ELF-1 (cell line): Measurements from ENCODE around the gene TRAK1.

Experiments used
- DNase-seq: peaks from one replicate; pipeline ENCODE4 v3.0.0-alpha.2; 2016; ENCODE audit warnings: low read depth, low spot score

The TRAK1 gene

DNA sequence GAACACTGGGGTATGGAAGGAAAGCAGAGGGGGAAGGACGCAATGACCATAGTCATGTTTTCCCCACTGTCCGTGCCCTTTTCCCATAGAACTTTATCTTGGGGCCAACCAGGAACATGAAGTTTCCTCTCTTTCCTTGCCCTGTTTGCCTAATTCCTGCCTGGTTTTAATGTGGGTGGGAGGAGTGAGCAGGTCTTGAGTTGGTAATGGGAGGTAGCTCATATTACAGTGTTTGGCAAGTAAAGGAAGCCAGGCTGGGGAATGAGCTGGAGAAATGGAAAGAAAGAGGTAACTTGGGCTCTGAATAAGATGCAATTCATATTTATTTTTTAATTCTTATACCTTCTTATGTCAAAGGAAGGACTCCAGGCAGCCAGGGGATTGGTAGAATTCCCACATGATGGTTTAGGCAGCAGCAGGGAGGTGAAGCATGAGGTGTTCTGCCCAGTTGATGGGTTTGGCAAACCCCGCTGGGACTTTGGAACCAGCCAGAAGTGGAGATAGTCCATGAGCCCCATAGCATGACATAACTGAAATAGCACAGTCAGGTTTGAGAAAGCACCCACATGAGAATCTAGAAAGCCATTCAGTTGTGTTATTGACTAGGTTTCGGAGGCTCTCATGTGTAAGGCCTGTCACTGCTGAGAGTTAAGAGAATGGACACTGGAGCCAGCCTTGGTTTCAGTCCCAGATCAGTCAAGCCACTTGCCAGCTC lies 114.8 kb downstream of the TRAK1 start:
- no peak for DNase-seq

DNA sequence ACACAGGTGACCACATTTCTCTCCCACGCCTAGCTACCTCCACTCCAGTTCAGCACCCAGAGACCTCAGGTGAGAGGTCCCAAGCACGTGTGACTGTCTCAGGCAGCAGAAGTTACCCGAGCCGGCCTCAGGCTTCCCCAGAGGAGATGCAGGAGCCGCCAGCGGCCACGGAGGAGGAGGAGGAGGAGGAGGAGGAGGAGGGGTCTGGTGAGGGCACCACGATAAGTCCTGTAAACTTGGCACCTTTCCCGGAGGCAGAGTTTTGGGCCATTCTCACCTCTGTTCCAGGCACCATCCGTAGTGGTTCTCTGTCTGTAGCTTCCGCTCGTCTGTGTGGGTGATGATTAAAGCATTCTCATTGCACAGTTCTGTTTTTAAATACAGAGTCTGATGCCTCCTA lies 118.8 kb downstream of the TRAK1 start:
- DNase-seq, result no peak

DNA sequence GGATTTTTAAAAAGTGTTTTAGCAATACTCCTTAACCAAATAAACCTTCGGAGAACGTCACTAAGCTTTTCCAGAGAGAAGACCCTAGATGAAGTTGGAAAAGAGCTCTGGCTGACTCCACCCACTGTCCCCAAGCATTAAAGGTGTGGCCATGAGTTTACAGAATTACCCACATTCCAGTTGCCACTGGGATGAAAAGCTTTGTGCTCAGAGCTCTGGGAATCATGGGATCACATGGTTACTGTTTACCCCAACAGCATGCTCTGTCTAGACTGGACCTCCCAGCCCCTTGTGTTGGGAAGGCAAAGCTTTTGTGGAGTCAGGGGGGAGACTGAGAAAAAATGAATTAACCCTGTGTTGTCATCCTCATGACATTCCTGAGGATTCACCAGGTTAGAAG lies 119.6 kb downstream of the TRAK1 start:
- DNase-seq, result peak; percentile 72

DNA sequence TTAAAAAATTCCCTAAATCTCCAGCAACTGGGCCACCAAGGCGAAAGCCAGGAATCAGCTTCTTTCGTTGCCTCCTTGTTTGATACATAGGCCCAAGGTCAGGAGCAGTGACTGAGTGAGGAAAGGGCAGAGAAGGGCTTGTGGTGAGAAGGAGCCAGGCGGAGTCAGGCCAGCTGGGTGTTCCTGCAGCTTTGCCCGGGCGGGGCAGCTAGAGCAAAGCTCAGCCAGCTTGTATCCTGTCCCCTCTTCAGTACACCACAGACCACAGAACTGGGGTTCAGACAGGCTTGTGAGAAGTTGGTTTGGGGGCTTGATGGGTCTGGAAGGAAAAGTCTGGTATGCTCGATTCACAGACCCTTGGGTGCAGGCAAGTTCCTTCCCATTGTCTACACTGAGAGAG lies 122.3 kb downstream of the TRAK1 start:
- no peak for DNase-seq

DNA sequence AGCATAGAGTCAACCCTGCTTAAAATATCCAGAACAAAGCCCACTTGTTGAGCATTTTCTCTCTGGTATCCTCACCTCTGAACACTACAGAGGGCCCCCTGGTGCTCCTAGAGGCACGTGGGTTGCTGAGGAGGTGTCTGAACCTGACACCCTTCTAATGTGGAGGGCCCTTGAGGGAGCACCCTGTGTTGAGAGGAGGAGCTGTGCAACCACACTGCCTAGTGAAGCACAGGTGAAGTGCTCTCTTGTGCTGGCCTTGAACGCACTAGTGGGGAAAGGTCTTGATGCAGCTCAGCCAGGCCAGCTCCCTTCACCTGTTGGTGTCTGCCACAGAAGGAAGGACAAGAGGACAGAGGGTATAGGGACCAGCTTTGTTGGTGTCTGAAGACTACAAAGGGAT lies 122.9 kb downstream of the TRAK1 start:
- DNase-seq, result no peak

DNA sequence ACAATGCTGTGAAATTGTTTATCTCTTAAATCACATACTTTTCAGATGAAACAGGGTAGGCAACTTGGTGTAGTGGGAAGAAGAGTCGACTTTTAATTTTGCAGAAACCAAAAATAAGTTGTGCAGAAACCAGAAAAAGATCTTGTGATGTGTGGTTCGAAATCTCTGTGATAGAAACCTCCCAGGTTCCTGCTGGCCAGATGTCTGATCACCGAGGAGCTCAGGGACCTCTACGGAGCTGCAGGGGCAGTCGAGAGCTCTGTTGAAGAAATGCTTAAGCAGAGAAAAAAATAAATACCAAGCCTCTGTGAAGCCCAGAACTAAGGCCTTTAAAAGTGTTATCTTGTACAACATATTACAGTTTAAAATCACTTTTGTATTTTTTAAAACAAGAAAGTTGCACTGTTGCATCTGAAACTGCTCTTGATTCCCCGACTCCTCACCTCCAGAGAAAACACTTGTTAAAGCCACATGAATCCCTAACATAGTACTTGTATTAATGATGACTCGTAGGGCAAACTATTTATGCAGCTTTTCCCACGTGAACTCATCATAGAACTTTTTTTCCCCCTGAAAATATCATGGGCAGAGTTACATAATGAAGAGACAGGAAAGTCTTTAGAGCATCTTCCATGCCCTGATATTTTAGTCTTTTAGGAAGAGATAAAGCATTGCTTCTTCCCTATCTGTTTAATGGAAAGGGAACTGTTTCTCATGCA lies 123.6 kb downstream of the TRAK1 start:
- DNase-seq, result no peak

DNA sequence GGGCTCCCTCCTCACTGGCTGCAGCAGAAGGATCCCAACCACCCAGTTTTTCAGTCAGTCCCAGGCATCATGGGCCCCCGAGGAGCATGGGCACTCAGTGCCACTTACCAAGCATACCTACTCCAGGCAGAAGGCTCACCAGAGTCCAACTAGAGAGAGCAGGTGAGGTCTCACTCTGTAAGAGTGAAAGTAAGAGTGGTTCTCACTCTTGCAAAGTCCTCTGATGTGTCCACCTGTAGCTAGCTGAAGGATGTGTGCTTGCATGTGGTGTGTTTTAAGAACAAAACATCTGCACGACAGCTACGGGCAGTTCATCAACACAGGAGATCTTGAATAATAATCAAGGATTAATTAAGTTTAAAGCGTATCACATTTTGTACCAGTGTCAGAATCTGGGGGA lies 125.1 kb downstream of the TRAK1 start:
- no peak for DNase-seq

DNA sequence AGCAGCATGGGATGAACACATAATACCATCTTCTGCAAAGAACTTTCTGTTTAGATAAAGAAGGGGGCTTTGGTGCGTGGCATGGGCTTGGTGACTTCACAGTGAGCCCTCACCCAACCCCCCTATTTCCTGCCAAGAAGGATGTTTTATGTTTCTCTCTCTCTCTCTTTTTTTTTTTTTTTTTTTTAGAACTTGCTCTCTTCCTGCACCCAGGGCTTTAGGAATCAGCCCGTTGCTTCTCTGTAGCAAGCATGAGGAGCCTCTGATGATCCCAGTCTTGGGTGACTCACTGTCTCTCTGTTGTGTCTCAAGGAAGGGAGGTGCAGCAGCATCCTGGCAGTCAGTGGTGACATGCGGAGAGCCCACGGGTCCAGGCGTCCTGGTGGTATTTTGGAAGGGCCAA lies 125.8 kb downstream of the TRAK1 start:
- DNase-seq, result no peak

DNA sequence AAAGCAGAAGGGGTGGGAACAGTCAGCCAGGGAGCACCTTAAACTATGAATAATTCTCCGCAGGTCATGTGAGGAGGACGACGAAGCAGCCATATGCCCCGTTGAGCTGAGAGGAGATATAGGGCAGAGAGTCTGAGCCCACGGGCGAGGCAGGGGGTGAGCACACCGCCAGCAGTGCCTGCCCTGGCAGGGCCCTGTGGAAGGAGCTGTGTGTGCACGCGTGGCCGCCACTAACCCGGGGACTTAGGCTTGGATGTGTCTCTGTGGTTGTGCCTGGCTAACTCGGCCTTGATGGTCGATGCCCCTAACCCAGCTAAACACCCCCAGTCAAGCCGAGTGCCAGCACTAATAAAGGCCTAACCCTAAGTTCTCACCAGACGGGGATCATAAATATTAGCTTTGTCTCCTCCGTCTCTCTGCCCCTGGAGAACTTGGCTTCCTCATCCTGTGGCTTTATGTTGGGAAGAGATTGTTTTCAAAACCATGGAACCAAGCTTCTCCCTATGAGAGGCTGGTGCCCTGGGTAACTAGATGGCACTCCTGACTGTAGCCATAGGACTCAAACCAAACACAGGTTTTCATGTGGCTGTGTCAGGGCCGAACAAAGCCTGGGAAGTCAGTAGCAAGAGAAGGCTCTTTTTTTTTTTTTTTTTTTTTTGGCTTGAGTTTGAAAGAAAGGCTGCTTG lies 129.4 kb downstream of the TRAK1 start:
- DNase-seq, result no peak

DNA sequence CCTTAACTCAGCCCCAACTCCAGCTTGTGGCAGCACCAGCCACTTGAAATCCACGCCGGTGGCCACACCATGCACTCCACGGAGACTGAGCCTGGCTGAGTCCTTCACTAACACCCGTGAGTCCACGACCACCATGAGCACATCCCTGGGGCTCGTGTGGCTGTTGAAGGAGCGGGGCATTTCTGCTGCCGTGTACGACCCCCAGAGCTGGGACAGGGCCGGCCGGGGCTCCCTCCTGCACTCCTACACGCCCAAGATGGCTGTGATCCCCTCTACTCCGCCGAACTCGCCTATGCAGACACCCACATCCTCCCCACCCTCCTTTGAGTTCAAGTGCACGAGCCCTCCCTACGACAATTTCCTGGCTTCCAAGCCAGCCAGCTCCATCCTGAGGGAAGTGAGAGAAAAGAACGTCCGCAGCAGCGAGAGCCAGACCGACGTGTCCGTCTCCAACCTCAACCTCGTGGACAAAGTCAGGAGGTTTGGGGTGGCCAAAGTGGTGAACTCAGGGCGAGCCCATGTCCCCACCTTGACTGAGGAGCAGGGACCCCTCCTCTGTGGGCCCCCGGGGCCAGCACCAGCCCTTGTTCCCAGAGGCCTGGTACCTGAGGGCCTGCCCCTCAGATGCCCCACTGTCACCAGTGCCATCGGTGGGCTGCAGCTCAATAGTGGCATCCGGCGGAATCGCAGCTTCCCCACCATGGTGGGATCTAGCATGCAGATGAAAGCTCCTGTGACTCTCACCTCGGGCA lies 132.0 kb downstream of the TRAK1 start:
- DNase-seq, result no peak

DNA sequence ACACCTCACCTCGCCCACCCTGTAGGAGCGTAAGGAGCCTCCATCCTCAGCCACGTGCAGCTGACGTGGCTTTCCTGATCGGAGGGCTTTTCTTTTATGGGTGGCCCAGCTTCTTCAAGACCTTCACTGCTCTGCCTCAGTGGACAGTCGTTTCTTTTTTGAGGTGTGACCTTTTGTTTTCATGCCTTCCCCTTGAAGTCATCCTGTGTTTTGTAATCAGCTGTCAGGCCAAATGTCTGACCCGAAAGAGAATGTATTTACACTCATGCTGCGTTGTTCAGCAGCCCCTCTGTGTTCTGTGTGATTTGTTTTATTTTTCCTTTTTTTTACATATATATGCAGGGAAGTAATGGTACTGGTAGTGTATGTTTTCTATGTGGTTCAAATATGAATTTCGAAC lies 133.0 kb downstream of the TRAK1 start:
- DNase-seq, result no peak

DNA sequence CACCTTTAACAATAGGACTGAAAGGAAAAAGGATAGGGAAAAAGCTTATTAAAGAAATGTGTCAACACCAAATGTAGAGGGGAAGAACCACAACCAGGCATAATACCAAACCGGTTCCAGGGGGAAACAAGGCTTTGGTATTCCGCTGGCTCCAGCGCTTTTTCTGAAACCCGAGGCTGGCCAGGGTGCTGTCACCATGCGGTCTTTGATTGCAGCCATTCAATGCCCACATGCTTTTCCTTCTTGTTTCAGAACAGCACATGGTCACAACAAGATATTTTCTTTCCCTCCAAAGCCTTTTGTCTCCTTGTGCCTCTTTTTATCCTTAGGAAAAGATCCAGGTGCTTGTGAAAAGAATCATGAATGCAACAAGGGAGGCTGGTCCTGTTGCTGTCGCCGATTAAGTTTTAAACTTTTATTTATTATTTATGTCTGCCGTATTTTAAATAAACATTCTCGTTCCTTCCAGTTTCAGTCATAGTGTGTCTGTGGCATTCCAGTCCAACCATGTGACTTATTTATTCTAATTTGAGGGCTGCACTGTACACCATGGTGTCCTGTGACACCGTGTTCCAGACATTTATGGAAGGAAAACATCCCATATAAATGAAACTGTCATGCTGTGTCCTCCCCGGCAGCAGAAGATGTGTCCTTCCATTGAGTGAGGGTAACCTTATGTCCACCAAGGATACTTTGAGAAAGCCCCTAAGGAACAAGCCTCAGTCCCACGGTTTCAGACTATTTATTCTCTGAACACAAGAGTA lies 133.7 kb downstream of the TRAK1 start:
- DNase-seq, result no peak

DNA sequence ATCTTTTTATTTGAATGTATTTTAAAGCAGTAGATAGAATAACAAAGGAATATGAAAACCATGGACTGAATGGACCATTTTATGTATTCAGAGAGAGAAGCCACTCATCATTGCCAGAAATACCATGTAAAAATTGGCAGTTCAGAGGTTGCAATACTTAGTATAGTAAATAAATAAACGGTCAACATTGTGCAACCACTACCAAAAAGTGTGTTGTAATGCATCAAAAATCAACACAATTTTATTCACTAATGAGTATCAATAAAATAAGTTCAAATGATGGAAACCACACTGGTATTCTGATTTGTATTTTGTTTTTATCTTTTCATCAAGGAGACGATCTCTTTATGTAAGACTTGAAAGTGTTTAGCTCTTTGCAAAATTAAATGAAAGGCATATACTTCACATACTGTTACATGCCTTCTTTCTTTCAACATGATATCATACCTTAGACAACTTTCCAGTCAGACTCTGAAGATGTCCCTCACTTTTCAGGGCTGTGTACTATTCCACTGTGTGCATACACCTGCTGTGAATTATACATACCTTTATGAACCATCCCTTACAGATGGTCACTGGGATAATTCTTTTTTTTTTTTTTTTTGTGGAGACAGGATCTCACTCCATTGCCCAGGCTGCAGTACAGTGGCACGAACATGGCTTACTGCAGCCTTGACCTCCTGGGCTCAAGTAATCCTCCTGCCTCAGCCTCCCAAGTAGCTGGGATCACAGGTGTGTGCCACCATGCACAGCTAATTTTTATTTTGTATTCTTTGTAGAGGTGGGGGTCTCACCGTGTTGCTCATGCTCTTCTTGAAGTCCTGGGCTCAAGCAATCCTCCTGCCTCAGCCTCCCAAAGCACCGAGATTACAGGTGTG lies 134.6 kb downstream of the TRAK1 start:
- DNase-seq, result no peak

DNA sequence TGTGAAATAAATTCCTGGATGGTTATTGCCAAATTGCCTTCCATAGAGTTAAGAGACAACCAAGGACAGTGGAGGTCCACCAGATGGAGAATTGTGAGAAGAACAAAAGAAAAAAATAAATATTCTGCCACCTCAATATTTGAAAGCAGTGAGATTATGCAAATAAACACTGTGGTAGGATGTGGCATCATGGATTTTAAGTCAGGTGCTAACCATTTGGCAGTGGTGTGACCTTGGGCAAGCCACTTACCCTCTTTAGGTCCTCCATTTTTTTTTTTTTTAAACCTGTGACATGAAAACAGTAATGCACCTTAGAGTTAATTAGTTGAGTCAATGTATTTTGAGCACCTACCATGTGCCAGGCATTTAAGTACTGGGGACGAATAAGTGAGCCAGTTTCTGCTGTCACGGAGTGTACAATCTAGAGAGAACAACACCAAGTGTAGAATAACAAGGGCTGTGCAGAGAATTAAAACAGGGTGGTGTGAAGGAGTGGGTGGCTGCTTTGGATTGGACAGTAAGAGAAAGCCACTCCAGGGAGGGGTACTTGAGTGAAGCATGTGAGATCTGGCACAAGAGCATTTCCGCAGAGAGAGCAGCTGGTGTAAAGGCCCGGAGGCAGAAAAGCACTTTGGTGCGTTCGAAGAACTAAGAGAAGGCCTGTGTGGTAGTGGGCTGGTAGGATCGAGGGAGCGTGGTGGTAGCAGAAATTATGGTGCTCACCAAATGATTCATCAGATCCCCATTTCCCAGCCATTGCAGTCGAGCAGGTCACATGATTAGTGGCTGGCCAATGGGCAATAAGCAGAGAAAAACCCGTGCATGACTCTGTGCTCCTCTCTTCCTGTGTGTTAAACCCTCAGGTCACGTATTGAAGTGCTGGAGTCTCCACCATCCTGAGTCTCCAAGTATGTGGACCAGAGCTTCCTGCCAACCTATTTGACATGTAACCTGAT lies 135.6 kb downstream of the TRAK1 start:
- DNase-seq, result peak; percentile 18

DNA sequence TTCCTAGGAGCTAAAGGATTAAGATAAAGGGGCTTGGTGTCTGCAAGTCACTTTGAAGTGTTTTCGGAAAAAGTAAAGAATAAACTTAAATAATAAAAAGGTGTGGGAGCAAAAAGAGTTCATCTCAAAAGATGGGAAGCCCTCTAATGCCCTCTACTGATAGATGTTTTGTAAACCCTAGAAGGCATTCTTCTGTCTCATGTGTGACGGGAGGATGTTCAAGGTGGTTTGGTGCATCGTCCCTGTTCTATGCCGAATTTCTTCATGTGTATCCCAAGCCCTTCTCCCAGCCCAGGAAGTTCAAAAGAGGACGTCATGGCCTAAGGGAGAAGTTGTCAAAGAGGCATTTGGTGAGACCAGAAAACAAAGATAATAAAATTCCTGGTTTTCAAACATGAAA lies 137.6 kb downstream of the TRAK1 start:
- peak; percentile 10 for DNase-seq

DNA sequence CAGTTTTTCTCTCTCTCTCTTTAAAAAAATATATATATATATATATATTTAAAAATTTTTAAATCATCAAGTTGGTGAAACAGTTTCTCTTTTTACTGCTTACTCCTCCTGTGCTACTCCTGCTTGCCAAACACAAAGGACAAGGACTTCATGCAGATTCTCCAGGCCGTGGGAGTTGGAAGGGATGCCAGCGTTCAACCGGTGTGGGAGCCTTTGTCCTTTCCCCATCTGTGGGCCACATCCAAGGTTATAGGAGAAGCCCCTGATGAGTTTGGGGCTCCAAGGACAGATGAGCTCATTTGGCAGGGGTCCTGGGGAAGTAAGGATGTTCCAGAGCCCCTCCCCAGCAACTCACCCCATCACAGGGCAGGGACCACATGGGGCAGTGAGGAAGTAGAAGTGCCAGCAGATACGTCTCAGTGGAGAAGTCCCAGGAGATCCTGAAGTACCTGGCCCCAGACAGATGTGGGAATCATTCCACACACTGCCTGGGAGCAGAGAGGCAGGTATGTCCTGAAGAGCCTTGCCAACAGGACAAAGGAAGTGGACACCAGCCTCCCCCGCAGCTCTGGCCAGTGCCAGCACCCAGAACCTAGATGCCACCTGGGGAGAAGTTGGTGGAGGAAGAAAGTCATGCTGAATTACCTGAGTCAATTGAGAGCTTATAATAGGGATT lies 138.2 kb downstream of the TRAK1 start:
- DNase-seq, result no peak

DNA sequence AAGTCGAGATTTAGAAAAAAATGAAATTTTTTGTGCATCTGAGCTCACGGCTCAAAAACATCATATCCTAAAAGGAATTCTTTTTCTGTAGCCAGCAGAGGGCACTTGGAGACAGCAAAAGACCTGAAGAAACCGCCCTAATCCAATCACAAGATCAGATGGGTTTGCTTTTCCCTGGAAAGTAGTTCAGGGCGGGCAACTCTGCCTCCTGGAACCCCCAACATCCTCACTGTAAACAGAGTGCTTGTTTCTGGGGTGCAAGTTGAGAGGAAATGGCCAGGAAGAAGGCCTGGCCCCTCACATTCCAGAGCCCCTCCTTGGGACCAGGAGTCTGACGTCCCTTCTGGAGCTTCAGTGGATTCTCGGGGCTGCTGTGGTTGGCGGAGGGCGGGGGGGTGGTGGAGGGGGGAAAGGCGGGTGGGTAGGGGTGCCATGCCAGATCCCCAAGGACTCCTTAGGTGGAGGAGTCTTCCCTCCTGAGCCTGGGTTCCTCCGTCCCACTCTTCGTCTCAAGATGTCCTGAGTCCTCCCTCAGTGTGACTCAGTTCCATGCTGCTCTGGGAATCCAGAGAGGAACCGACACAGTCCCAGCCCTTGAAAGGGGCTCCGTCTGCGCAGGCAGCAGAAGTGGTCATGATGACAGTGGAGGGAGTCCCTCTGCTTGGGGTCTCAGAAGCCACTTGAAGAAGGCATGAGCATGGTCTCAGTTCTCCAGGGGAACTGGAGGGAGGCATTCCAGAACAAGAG lies 139.0 kb downstream of the TRAK1 start:
- peak; percentile 61 for DNase-seq

DNA sequence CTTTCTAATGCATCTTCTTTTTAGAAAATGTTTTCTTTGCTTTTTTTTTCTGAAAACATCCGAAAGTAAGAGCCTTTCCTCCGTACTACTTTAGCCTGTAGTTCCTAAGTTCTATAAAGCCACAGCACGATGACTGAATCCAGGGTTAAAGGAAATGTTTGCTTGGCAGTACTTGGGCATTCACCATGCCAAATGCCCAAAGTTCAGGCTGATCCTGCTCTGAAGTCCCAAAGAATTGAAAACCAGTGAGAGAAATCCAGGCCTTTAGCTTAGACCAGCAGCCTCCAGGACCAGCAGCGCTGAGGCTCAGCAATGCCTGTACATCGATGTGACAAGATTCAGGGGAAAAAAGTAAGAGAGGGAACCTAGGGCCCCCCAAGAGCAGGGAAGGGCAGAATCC lies 139.7 kb downstream of the TRAK1 start:
- no peak for DNase-seq
